HepG2 (cell line): ENCODE data around the gene FGFR2. TPM values are rescaled to one million over a fixed set of nuclear protein-coding genes. Genes with fewer than 3 reads are reported as not detected.

Source experiments
- ATAC-seq: fragments of 200-7000 bp; cut with Tn5 transposase; 3 replicates; pipeline ENCODE4 v1.9.1; 2020; ENCODE audit warnings: mild to moderate bottlenecking, moderate library complexity
- BruUV-seq: library from RNA; stranded (reverse); fragments of 400-500 nt; replicated peaks from 2 replicates; lab custom pipeline; 2021; lab: Mats Ljungman, UMichigan
- CTCF ChIA-PET: fragments of 300-600 bp; formaldehyde crosslinking; extraction: SDS; loops from one replicate; lab custom pipeline; 2021; ENCODE audit warnings: low total read pairs, inconsistent platforms, low intra/inter-chr PET ratio; lab: Yijun Ruan, JAX
- POLR2A ChIA-PET: fragments of 350-600 bp; sonication (Branson Sonifier 250); formaldehyde crosslinking; loops from one replicate; lab custom pipeline; 2020; ENCODE audit warnings: antibody characterized with exemption, inconsistent platforms; lab: Yijun Ruan, JAX
- DNase-seq: peaks from one replicate; pipeline ENCODE4 v3.0.0-alpha.2; 2015; ENCODE audit warnings: low spot score
- FAIRE-seq: peaks from 3 replicates; lab custom pipeline; 2011; peaks lifted over from hg19 to GRCh38; lab: Jason Lieb, UNC
- H2AFZ ChIP-seq: one replicate; pipeline ENCODE4 v1.6.1; 2011; ENCODE audit warnings: low read length, inconsistent platforms
- H3K27ac ChIP-seq: fragments of 300-600 bp; 3 replicates; pipeline ENCODE4 v1.8.0; 2011; ENCODE audit warnings: mixed run types, mild to moderate bottlenecking, mixed read lengths, low read length, inconsistent platforms; ENCODE audit not compliant: insufficient read depth; ENCODE audit errors: extremely low read length
- H3K27me3 ChIP-seq, 2 experiments: fragments of 200-600 bp in 1 of 2; 2 replicates in 1 of 2; 3 replicates in 1 of 2; pipeline versions ENCODE4 v1.6.0 to v1.8.0; 2011; ENCODE audit warnings: low read length in 2 of 2, mild to moderate bottlenecking in 2 of 2, moderate library complexity in 2 of 2, inconsistent platforms in 1 of 2; ENCODE audit not compliant: insufficient read depth in 2 of 2, control insufficient read depth in 1 of 2
- H3K36me3 ChIP-seq, 2 experiments: fragments of 200-600 bp in 1 of 2; replicated peaks in 1 of 2; 2 replicates in 1 of 2; 3 replicates in 1 of 2; pipeline versions ENCODE4 v1.5.1 to v1.8.0; 2011; ENCODE audit warnings: low read length in 2 of 2, inconsistent platforms in 1 of 2; ENCODE audit not compliant: insufficient read depth in 2 of 2, control insufficient read depth in 1 of 2
- H3K4me1 ChIP-seq: 2 replicates; pipeline ENCODE4 v1.5.1; 2012; ENCODE audit warnings: low read length, inconsistent platforms; ENCODE audit not compliant: insufficient read depth
- H3K4me2 ChIP-seq: 2 replicates; pipeline ENCODE4 v1.6.0; 2011; ENCODE audit warnings: low read depth, low read length, inconsistent platforms
- H3K4me3 ChIP-seq, 3 experiments: fragments of 200-600 bp in 1 of 3; sonication (generic), shearing (Covaris generic) in 1 of 3; replicated peaks in 1 of 3; 2 replicates each; pipeline ENCODE4 v1.5.1; 2011 to 2016; ENCODE audit warnings: low read length in 3 of 3, inconsistent platforms in 2 of 3, low read depth in 2 of 3, mild to moderate bottlenecking in 2 of 3, control low read depth in 1 of 3, mixed read lengths in 1 of 3; ENCODE audit not compliant: insufficient read depth in 1 of 3
- H3K79me2 ChIP-seq: one replicate; pipeline ENCODE4 v1.6.1; 2011; ENCODE audit warnings: low read length, inconsistent platforms; ENCODE audit not compliant: insufficient read depth
- H3K9ac ChIP-seq: 2 replicates; pipeline ENCODE4 v1.6.0; 2011; ENCODE audit warnings: mild to moderate bottlenecking, low read depth, low read length, inconsistent platforms; ENCODE audit not compliant: insufficient read depth
- H3K9me3 ChIP-seq: 2 replicates; pipeline ENCODE4 v1.5.1; 2012; ENCODE audit warnings: mild to moderate bottlenecking, low read length
- H4K20me1 ChIP-seq: 2 replicates; pipeline ENCODE4 v1.6.0; 2011; ENCODE audit warnings: inconsistent platforms, mild to moderate bottlenecking, low read length, moderate library complexity; ENCODE audit not compliant: insufficient read depth
- DBP ChIP-seq: sonication (generic); formaldehyde crosslinking; IDR thresholded peaks from 2 replicates; pipeline ENCODE4 v1.4.0; 2020; ENCODE audit warnings: missing genetic modification reagents; ENCODE audit errors: not compliant biosample characterization
- EZH2 ChIP-seq: conservative IDR thresholded peaks from 2 replicates; pipeline ENCODE4 v1.6.1; 2012; ENCODE audit warnings: mild to moderate bottlenecking, low read depth, low read length, moderate library complexity
- HNRNPK ChIP-seq: fragments of 200-400 bp; formaldehyde crosslinking; IDR thresholded peaks from 2 replicates; pipeline ENCODE4 v1.6.1; 2018; ENCODE audit warnings: low read length, low read depth, moderate library complexity, mild to moderate bottlenecking; ENCODE audit not compliant: poor library complexity, severe bottlenecking
- MEIS2 ChIP-seq: sonication (generic); formaldehyde crosslinking; IDR thresholded peaks from 2 replicates; pipeline ENCODE4 v1.9.0; 2021; ENCODE audit warnings: mild to moderate bottlenecking, missing genetic modification reagents
- MIER2 ChIP-seq: IDR thresholded peaks from 2 replicates; pipeline ENCODE4 v1.6.1; 2016; ENCODE audit warnings: missing biosample characterization, missing genetic modification reagents
- MXD4 ChIP-seq: IDR thresholded peaks from 2 replicates; pipeline ENCODE4 v1.6.1; 2016; ENCODE audit warnings: mild to moderate bottlenecking, missing biosample characterization, missing genetic modification reagents
- NCOA5 ChIP-seq: sonication (generic); formaldehyde crosslinking; IDR thresholded peaks from 2 replicates; pipeline ENCODE4 v1.4.0; 2020; ENCODE audit warnings: missing genetic modification reagents
- SMARCC2 ChIP-seq: fragments of 450-650 bp; IDR thresholded peaks from 2 replicates; pipeline ENCODE4 v1.6.1; 2017; ENCODE audit warnings: antibody characterized with exemption, mild to moderate bottlenecking
- SRSF1 ChIP-seq: fragments of 200-400 bp; formaldehyde crosslinking; optimal IDR thresholded peaks from 2 replicates; pipeline ENCODE3; 2017; ENCODE audit warnings: mild to moderate bottlenecking, low read depth, low read length, moderate library complexity
- TIGD3 ChIP-seq: sonication (generic); formaldehyde crosslinking; IDR thresholded peaks from 2 replicates; pipeline ENCODE4 v1.5.1; 2020; ENCODE audit warnings: mild to moderate bottlenecking, missing genetic modification reagents, borderline replicate concordance
- ZBTB7B ChIP-seq: sonication (generic); formaldehyde crosslinking; IDR thresholded peaks from 2 replicates; pipeline ENCODE4 v1.4.0; 2020; ENCODE audit warnings: missing genetic modification reagents
- ZNF230 ChIP-seq: sonication (generic); formaldehyde crosslinking; IDR thresholded peaks from 2 replicates; pipeline ENCODE4 v1.4.0; 2020; ENCODE audit warnings: mild to moderate bottlenecking, missing genetic modification reagents
- ZNF75D ChIP-seq: sonication (generic); formaldehyde crosslinking; IDR thresholded peaks from 2 replicates; pipeline ENCODE4 v1.8.1; 2023; ENCODE audit warnings: missing genetic modification reagents, mild to moderate bottlenecking, borderline replicate concordance
- WGBS: methylation state at CpG from one replicate; pipeline ENCODE4 v1.1.6; 2017; ENCODE audit warnings: low lambda C conversion rate; 5-methylcytosine and 5-hydroxymethylcytosine counted together
- in situ Hi-C: cut with HindIII; loops from 2 replicates; pipeline ENCODE4 v1.10.0; 2017; ENCODE audit warnings: low pct_unique_long_range_greater_than_20kb; ENCODE audit not compliant: extremely low pct_ligation_motif_present
- intact Hi-C: fragments of 100-400 bp; cut with micrococcal nuclease; formaldehyde crosslinking; loops from one replicate; pipeline ENCODE4 v1.10.0; 2022; ENCODE audit not compliant: unreplicated experiment
- polyA plus RNA-seq, 8 experiments: library from polyadenylated mRNA; depleted of rRNA in 3 of 8; stranded (reverse) in 7 of 8; unstranded in 1 of 8; fragments of >200 nt; fragmentation: Illumina TruSeq in 4 of 8; extraction: Trizol in 4 of 8; gene quantifications; 2 replicates each; pipeline versions ENCODE4 v1.2.1 to v1.2.3, GENCODE V29; 2011 to 2016; ENCODE audit warnings: low read depth in 4 of 8, missing spikeins in 1 of 8, mixed read lengths in 1 of 8; ENCODE audit not compliant: insufficient read depth in 1 of 8
- total RNA-seq, 5 experiments: library from RNA; depleted of rRNA; stranded (reverse); fragments of >200 nt; fragmentation: Illumina TruSeq; extraction: Trizol; gene quantifications; 2 replicates each; pipeline ENCODE4 v1.2.3, GENCODE V29; 2016; ENCODE audit warnings: low read depth in 1 of 5
- TF ChIP-seq, protein P1 (sequence below): sonication (generic); formaldehyde crosslinking; IDR thresholded peaks from 2 replicates; pipeline ENCODE4 v1.8.1; 2023; ENCODE audit warnings: mild to moderate bottlenecking, missing genetic modification reagents

The FGFR2 gene
- total and polyA plus RNA-seq, 2 of the 13 experiments (the other 11 are each of a cell fraction or from before 2014, with no cell fraction given): 1.6 to 2.6 TPM

DNA sequence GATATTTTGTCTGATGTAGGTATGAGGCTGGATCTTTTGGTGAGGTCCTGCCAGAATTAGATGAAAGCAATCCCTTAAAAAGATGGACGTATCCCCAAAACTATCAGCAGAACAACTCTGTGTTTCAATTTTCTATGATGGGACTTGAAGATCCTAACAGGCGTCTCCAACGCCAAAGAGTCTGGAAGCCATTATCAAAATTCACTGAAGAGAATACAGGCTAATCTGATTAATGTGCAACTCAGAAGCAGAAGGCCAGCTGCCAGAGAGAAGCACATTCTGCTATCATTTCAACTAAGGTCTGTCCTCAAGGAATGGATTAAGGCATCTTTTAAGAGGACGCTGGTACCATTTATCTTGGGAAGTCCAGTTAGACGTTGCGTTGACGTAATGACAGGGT, 119.7 kb downstream of the FGFR2 start:
- ATAC-seq (no peak), DNase-seq (no peak)
- no peaks in the 10 kb centered on the region for H3K4me1 ChIP-seq
- H3K9me3 ChIP-seq: no peaks in the 10 kb centered on the region
- in situ Hi-C loops (no loop called here), intact Hi-C loops (no loop called here)
- WGBS: 93% methylated on average over 7 of the region's 7 CpGs
- H3K36me3 ChIP-seq: 0 out of 5 replicates have a peak, but pooled peaks cover 0 to 4% of the 10 kb centered on the region in 2 experiments
- no peaks in the 10 kb centered on the region for H3K27me3 ChIP-seq
- no peak overlapping the region for H2AFZ ChIP-seq
- no peak overlapping the region for H3K4me3 ChIP-seq
- H3K27ac ChIP-seq: no peak overlapping the region
- H3K4me2 ChIP-seq: no peak overlapping the region
- CTCF ChIA-PET: no interaction called here
- H3K79me2 ChIP-seq: no peaks in the 10 kb centered on the region
- H3K9ac ChIP-seq: no peak overlapping the region
- no peaks in the 10 kb centered on the region for H4K20me1 ChIP-seq
- TF ChIP-seq, protein P1, sequence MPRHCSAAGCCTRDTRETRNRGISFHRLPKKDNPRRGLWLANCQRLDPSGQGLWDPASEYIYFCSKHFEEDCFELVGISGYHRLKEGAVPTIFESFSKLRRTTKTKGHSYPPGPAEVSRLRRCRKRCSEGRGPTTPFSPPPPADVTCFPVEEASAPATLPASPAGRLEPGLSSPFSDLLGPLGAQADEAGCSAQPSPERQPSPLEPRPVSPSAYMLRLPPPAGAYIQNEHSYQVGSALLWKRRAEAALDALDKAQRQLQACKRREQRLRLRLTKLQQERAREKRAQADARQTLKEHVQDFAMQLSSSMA (CRISPR knock-in tag): no peak
- TF ChIP-seq ZBTB7B (CRISPR knock-in tag) (no peak), HNRNPK (no peak), DBP (CRISPR knock-in tag) (no peak)
- TF ChIP-seq, all 625 proteins: peak for 0
- POLR2A ChIA-PET: no interaction called here
- FAIRE-seq: no peak
- BruUV-seq: no TSS peak

GRCh38 chr10:121469797-121470606, 128.2 kb downstream of the FGFR2 start:
- DNase-seq (no peak), ATAC-seq (no peak), FAIRE-seq (no peak)
- no TSS peak for BruUV-seq
- Histone ChIP-seq H2AFZ (no peak overlapping the region), H3K27me3 (peaks cover 0 to 16% of the 10 kb centered on the region in 2 experiments; a peak in 2 of 5 replicates), H3K9me3 (no peaks in the 10 kb centered on the region), H3K36me3 (no peaks in the 10 kb centered on the region), H3K4me3 (no peak overlapping the region), H3K9ac (no peak overlapping the region), H4K20me1 (no peaks in the 10 kb centered on the region), H3K79me2 (no peaks in the 10 kb centered on the region), H3K27ac (no peak overlapping the region), H3K4me2 (no peak overlapping the region), H3K4me1 (peaks cover 9% of the 10 kb centered on the region)
- in situ Hi-C loops: no loop called here
- ChIA-PET CTCF (no interaction called here), POLR2A (no interaction called here)
- intact Hi-C loops: no loop called here
- WGBS: 65% methylated on average over 19 of the region's 19 CpGs
- no peak for TF ChIP-seq ZNF75D (CRISPR knock-in tag)
- no peak for TF ChIP-seq SRSF1
- no peak for TF ChIP-seq MXD4 (CRISPR knock-in tag)
- TF ChIP-seq MEIS2 (CRISPR knock-in tag): no peak
- no peak for TF ChIP-seq SMARCC2
- TF ChIP-seq ZNF230 (CRISPR knock-in tag): no peak
- no peak for TF ChIP-seq EZH2
- TF ChIP-seq TIGD3: no peak
- no peak for TF ChIP-seq NCOA5 (CRISPR knock-in tag)
- TF ChIP-seq MIER2 (CRISPR knock-in tag): no peak
